T-helper 1 cell treated with Interleukin-12 subunit alpha and Interleukin-12 subunit beta and Interleukin-4 antibody, amounts not matched to agents 30 μg/mL and 1 μg/mL, for 36 hours (primary cell): Measurements from ENCODE around the gene CRACDL.
"Not testable (repeated sequence)": the region's sequence is repeated elsewhere in the genome, so short reads cannot be mapped to it uniquely, and the experiment has no call there.

ENCODE experiments used
- H3K27ac Mint-ChIP-seq: one replicate; pipeline ENCODE4 v1.8.0; 2021; ENCODE audit warnings: mild to moderate bottlenecking, mixed read lengths
- H3K27me3 Mint-ChIP-seq: one replicate; pipeline ENCODE4 v1.8.0; 2021; ENCODE audit warnings: low read depth, mixed read lengths
- H3K36me3 Mint-ChIP-seq: one replicate; pipeline ENCODE4 v1.8.0; 2021; ENCODE audit warnings: low read depth, mixed read lengths
- H3K4me1 Mint-ChIP-seq: one replicate; pipeline ENCODE4 v1.8.0; 2021; ENCODE audit warnings: low read depth, mixed read lengths
- H3K4me3 Mint-ChIP-seq: one replicate; pipeline ENCODE4 v1.8.0; 2021; ENCODE audit warnings: mild to moderate bottlenecking, moderate library complexity, mixed read lengths
- H3K9me3 Mint-ChIP-seq: one replicate; pipeline ENCODE4 v1.8.0; 2021; ENCODE audit warnings: mixed read lengths

CRACDL gene

GRCh38 chr2:98903767-98904485 lies 32.1 kb downstream of the CRACDL start:
- H3K4me3 Mint-ChIP-seq: no peak overlapping the region
- no peaks in the 10 kb centered on the region for H3K9me3 Mint-ChIP-seq
- H3K4me1 Mint-ChIP-seq: peaks cover 3% of the 10 kb centered on the region
- H3K27ac Mint-ChIP-seq: no peak overlapping the region
- peaks cover 18% of the 10 kb centered on the region for H3K27me3 Mint-ChIP-seq
- H3K36me3 Mint-ChIP-seq: no peaks in the 10 kb centered on the region

GRCh38 chr2:98903064-98903355 lies 33.0 kb downstream of the CRACDL start:
- H3K4me3 Mint-ChIP-seq: no peak overlapping the region
- no peaks in the 10 kb centered on the region for H3K4me1 Mint-ChIP-seq
- no peaks in the 10 kb centered on the region for H3K36me3 Mint-ChIP-seq
- H3K27ac Mint-ChIP-seq: no peak overlapping the region
- H3K9me3 Mint-ChIP-seq: no peaks in the 10 kb centered on the region
- H3K27me3 Mint-ChIP-seq: peaks cover 12% of the 10 kb centered on the region

GRCh38 chr2:98902209-98903063 lies 33.6 kb downstream of the CRACDL start:
- H3K27me3 Mint-ChIP-seq: peaks cover 10% of the 10 kb centered on the region
- no peaks in the 10 kb centered on the region for H3K36me3 Mint-ChIP-seq
- no peak overlapping the region for H3K27ac Mint-ChIP-seq
- no peaks in the 10 kb centered on the region for H3K9me3 Mint-ChIP-seq
- H3K4me1 Mint-ChIP-seq: no peaks in the 10 kb centered on the region
- no peak overlapping the region for H3K4me3 Mint-ChIP-seq

GRCh38 chr2:98901702-98902101 lies 34.3 kb downstream of the CRACDL start:
- H3K4me3 Mint-ChIP-seq: no peak overlapping the region
- no peaks in the 10 kb centered on the region for H3K36me3 Mint-ChIP-seq
- H3K9me3 Mint-ChIP-seq: no peaks in the 10 kb centered on the region
- H3K27me3 Mint-ChIP-seq: peaks cover 6% of the 10 kb centered on the region
- no peak overlapping the region for H3K27ac Mint-ChIP-seq
- no peaks in the 10 kb centered on the region for H3K4me1 Mint-ChIP-seq

- Mint-ChIP-seq H3K9me3 (no peaks in the 10 kb centered on the region), H3K27ac (no peak overlapping the region), H3K36me3 (no peaks in the 10 kb centered on the region), H3K4me1 (no peaks in the 10 kb centered on the region), H3K27me3 (peaks cover 6% of the 10 kb centered on the region), H3K4me3 (no peak overlapping the region)
Measured at GRCh38 chr2:98901291-98901690, 34.7 kb downstream of the CRACDL start.

- peaks cover 6% of the 10 kb centered on the region for H3K27me3 Mint-ChIP-seq
- no peak overlapping the region for H3K27ac Mint-ChIP-seq
- no peaks in the 10 kb centered on the region for H3K4me1 Mint-ChIP-seq
- no peak overlapping the region for H3K4me3 Mint-ChIP-seq
- H3K36me3 Mint-ChIP-seq: no peaks in the 10 kb centered on the region
- H3K9me3 Mint-ChIP-seq: no peaks in the 10 kb centered on the region
Measured at GRCh38 chr2:98900721-98901120, 35.3 kb downstream of the CRACDL start.

GRCh38 chr2:98899703-98900078 lies 36.3 kb downstream of the CRACDL start:
- not testable (repeated sequence) for H3K9me3 Mint-ChIP-seq, H3K27me3 Mint-ChIP-seq, H3K36me3 Mint-ChIP-seq, H3K4me1 Mint-ChIP-seq, H3K27ac Mint-ChIP-seq, H3K4me3 Mint-ChIP-seq

GRCh38 chr2:98899041-98899702 lies 36.9 kb downstream of the CRACDL start:
- H3K4me1 Mint-ChIP-seq: no peaks in the 10 kb centered on the region
- H3K36me3 Mint-ChIP-seq: no peaks in the 10 kb centered on the region

GRCh38 chr2:98898423-98898841 lies 37.6 kb downstream of the CRACDL start:
- no peaks in the 10 kb centered on the region for H3K4me1 Mint-ChIP-seq
- H3K9me3 Mint-ChIP-seq: no peaks in the 10 kb centered on the region
- peaks cover 6% of the 10 kb centered on the region for H3K27me3 Mint-ChIP-seq
- no peak overlapping the region for H3K27ac Mint-ChIP-seq
- no peaks in the 10 kb centered on the region for H3K36me3 Mint-ChIP-seq
- no peak overlapping the region for H3K4me3 Mint-ChIP-seq

More at GRCh38 chr2:98899041-98899702, 36.9 kb downstream of the CRACDL start:
- Mint-ChIP-seq H3K27ac (no peak overlapping the region), H3K4me3 (no peak overlapping the region), H3K27me3 (peaks cover 6% of the 10 kb centered on the region), H3K9me3 (no peaks in the 10 kb centered on the region)

GRCh38 chr2:98897746-98898145 lies 38.3 kb downstream of the CRACDL start:
- no peaks in the 10 kb centered on the region for H3K36me3 Mint-ChIP-seq
- H3K9me3 Mint-ChIP-seq: no peaks in the 10 kb centered on the region
- peaks cover 6% of the 10 kb centered on the region for H3K27me3 Mint-ChIP-seq
- H3K4me1 Mint-ChIP-seq: no peaks in the 10 kb centered on the region
- no peak overlapping the region for H3K27ac Mint-ChIP-seq
- H3K4me3 Mint-ChIP-seq: no peak overlapping the region

- no peaks in the 10 kb centered on the region for H3K4me1 Mint-ChIP-seq
- no peak overlapping the region for H3K4me3 Mint-ChIP-seq
- H3K9me3 Mint-ChIP-seq: no peaks in the 10 kb centered on the region
- no peak overlapping the region for H3K27ac Mint-ChIP-seq
- no peaks in the 10 kb centered on the region for H3K36me3 Mint-ChIP-seq
- peaks cover 6% of the 10 kb centered on the region for H3K27me3 Mint-ChIP-seq
Measured at GRCh38 chr2:98896944-98897343, 39.1 kb downstream of the CRACDL start.

- Mint-ChIP-seq H3K27me3 (peaks cover 6% of the 10 kb centered on the region), H3K4me3 (no peak overlapping the region), H3K36me3 (no peaks in the 10 kb centered on the region), H3K9me3 (no peaks in the 10 kb centered on the region), H3K4me1 (no peaks in the 10 kb centered on the region), H3K27ac (no peak overlapping the region)
Measured at GRCh38 chr2:98896416-98896815, 39.6 kb downstream of the CRACDL start.

GRCh38 chr2:98895901-98896300 lies 40.1 kb downstream of the CRACDL start:
- no peak overlapping the region for H3K27ac Mint-ChIP-seq
- H3K9me3 Mint-ChIP-seq: no peaks in the 10 kb centered on the region
- no peak overlapping the region for H3K4me3 Mint-ChIP-seq
- peaks cover 6% of the 10 kb centered on the region for H3K27me3 Mint-ChIP-seq
- no peaks in the 10 kb centered on the region for H3K36me3 Mint-ChIP-seq
- H3K4me1 Mint-ChIP-seq: no peaks in the 10 kb centered on the region

- Mint-ChIP-seq H3K27me3 (peaks cover 7% of the 10 kb centered on the region), H3K36me3 (no peaks in the 10 kb centered on the region), H3K27ac (no peak overlapping the region), H3K9me3 (no peaks in the 10 kb centered on the region), H3K4me1 (no peaks in the 10 kb centered on the region), H3K4me3 (no peak overlapping the region)
Measured at GRCh38 chr2:98895221-98895620, 40.8 kb downstream of the CRACDL start.
